K562 (cell line): ENCODE results near the gene TSHZ1. TPM values are rescaled to one million over a fixed set of nuclear protein-coding genes. Genes with fewer than 3 reads are reported as not detected.

Experiments
- ATAC-seq: fragments of 200-7000 bp; cut with Tn5 transposase; 3 replicates; pipeline ENCODE4 v1.9.1; 2020; ENCODE audit warnings: moderate library complexity
- BruUV-seq: library from RNA; stranded (reverse); fragments of 400-500 nt; replicated peaks from 2 replicates; lab custom pipeline; 2021; lab: Mats Ljungman, UMichigan
- CTCF ChIA-PET: fragments of 300-600 bp; formaldehyde crosslinking; extraction: SDS; loops from one replicate; lab custom pipeline; 2021; ENCODE audit warnings: low intra/inter-chr PET ratio; lab: Yijun Ruan, JAX
- POLR2A ChIA-PET: fragments of 300-600, 350-650 bp; sonication (Branson Sonifier 250); formaldehyde crosslinking; extraction: SDS; loops from one replicate; lab custom pipeline; 2021; ENCODE audit warnings: antibody characterized with exemption, inconsistent platforms; lab: Yijun Ruan, JAX
- DNase-seq, 4 experiments: peaks; one replicate each; pipeline versions ENCODE4 v3.0.0 to v3.0.0-alpha.2; 2011 to 2018; ENCODE audit warnings: low spot score in 3 of 4, mixed read lengths in 3 of 4; ENCODE audit errors: extremely low read depth in 1 of 4
- FAIRE-seq: peaks from 2 replicates; lab custom pipeline; 2011; peaks lifted over from hg19 to GRCh38; lab: Jason Lieb, UNC
- H2AFZ ChIP-seq: 2 replicates; pipeline ENCODE4 v1.6.0; 2011; ENCODE audit warnings: low read depth, low read length, control low read depth, inconsistent platforms
- H3K27ac ChIP-seq: fragments of 200-600 bp; 3 replicates; pipeline ENCODE4 v1.8.0; 2011; ENCODE audit warnings: low read depth, mild to moderate bottlenecking, control low read depth, inconsistent platforms, low read length, moderate library complexity, mixed read lengths; ENCODE audit errors: extremely low read depth
- H3K27me3 ChIP-seq, 2 experiments: fragments of 300-600 bp in 1 of 2; 2 replicates in 1 of 2; 3 replicates in 1 of 2; pipeline versions ENCODE4 v1.6.0 to v1.8.0; 2011; ENCODE audit warnings: inconsistent platforms in 2 of 2, low read length in 2 of 2, mild to moderate bottlenecking in 1 of 2, mixed read lengths in 1 of 2, moderate library complexity in 1 of 2; ENCODE audit not compliant: control insufficient read depth in 2 of 2, insufficient read depth in 2 of 2
- H3K36me3 ChIP-seq: fragments of 300-600 bp; 3 replicates; pipeline ENCODE4 v1.8.0; 2011; ENCODE audit warnings: mild to moderate bottlenecking, low read length, inconsistent platforms; ENCODE audit not compliant: control insufficient read depth, insufficient read depth
- H3K4me1 ChIP-seq, 2 experiments: fragments of 200-600 bp in 1 of 2; replicated peaks in 1 of 2; 2 replicates in 1 of 2; 3 replicates in 1 of 2; pipeline versions ENCODE4 v1.5.1 to v1.8.0; 2011; ENCODE audit warnings: inconsistent platforms in 2 of 2, low read length in 2 of 2, mild to moderate bottlenecking in 1 of 2, mixed read lengths in 1 of 2, moderate library complexity in 1 of 2; ENCODE audit not compliant: control insufficient read depth in 2 of 2, insufficient read depth in 2 of 2
- H3K4me2 ChIP-seq: 2 replicates; pipeline ENCODE4 v1.6.1; 2011; ENCODE audit warnings: low read length, control low read depth, inconsistent platforms, mixed read lengths; ENCODE audit not compliant: insufficient read depth
- H3K4me3 ChIP-seq: fragments of 200-600 bp; sonication (generic), shearing (Covaris generic); 2 replicates; pipeline ENCODE4 v1.5.1; 2016; ENCODE audit warnings: control low read depth, inconsistent platforms
- H3K79me2 ChIP-seq: fragments of 200-600 bp; 3 replicates; pipeline ENCODE4 v1.8.0; 2011; ENCODE audit warnings: low read length, inconsistent platforms; ENCODE audit not compliant: control insufficient read depth, insufficient read depth
- H3K9ac ChIP-seq, 2 experiments: 2 replicates each; pipeline versions ENCODE4 v1.6.0 to v1.6.1; 2011; ENCODE audit warnings: low read depth in 2 of 2, low read length in 2 of 2, control low read depth in 1 of 2, inconsistent platforms in 1 of 2, mild to moderate bottlenecking in 1 of 2, mixed read lengths in 1 of 2; ENCODE audit not compliant: insufficient read depth in 1 of 2
- H3K9me1 ChIP-seq: one replicate; pipeline ENCODE4 v1.6.0; 2011; ENCODE audit warnings: inconsistent platforms, mild to moderate bottlenecking, low read length, moderate library complexity; ENCODE audit not compliant: control insufficient read depth, insufficient read depth
- H3K9me3 ChIP-seq: replicated peaks from 2 replicates; pipeline ENCODE4 v1.5.1; 2011; ENCODE audit warnings: low read depth, low read length, inconsistent platforms; ENCODE audit not compliant: control insufficient read depth, insufficient read depth
- H4K20me1 ChIP-seq: replicated peaks from 2 replicates; pipeline ENCODE4 v1.6.1; 2011; ENCODE audit warnings: low read length, inconsistent platforms, mixed read lengths; ENCODE audit not compliant: control insufficient read depth, insufficient read depth
- CBX5 ChIP-seq: IDR thresholded peaks from 2 replicates; pipeline ENCODE4 v1.6.1; 2014; ENCODE audit warnings: low read depth, borderline replicate concordance
- NFRKB ChIP-seq: fragments of 450-650 bp; IDR thresholded peaks from 2 replicates; pipeline ENCODE4 v1.6.1; 2016; ENCODE audit warnings: low read depth
- RBFOX2 ChIP-seq: fragments of 200-400 bp; formaldehyde crosslinking; IDR thresholded peaks from 2 replicates; pipeline ENCODE4 v1.6.1; 2017; ENCODE audit warnings: low read depth, mild to moderate bottlenecking, low read length, moderate library complexity
- TSHZ1 ChIP-seq: fragments of 250-450 bp; sonication (Bioruptor Pico); IDR thresholded peaks from 2 replicates; pipeline ENCODE4 v1.4.0; 2020; ENCODE audit warnings: mild to moderate bottlenecking, moderate library complexity
- ZBTB8A ChIP-seq: fragments of 450-650 bp; IDR thresholded peaks from 2 replicates; pipeline ENCODE4 v1.6.1; 2018; ENCODE audit warnings: mild to moderate bottlenecking, moderate library complexity; ENCODE audit not compliant: partially characterized antibody
- WGBS: fragments of 100-300 bp; shearing (Covaris generic); methylation state at CpG from one replicate; pipeline ENCODE4 v1.1.6; 2016; ENCODE audit warnings: low coverage, mixed read lengths; ENCODE audit not compliant: insufficient coverage; ENCODE audit errors: missing lambda C conversion rate; 5-methylcytosine and 5-hydroxymethylcytosine counted together
- in situ Hi-C: fragments of 300-500 bp; cut with MboI; formaldehyde crosslinking; loops from 4 replicates; pipeline ENCODE4 v1.15.0; 2018; ENCODE audit warnings: inconsistent platforms, mixed read lengths
- intact Hi-C: fragments of 100-400 bp; cut with micrococcal nuclease; formaldehyde crosslinking; loops from 2 replicates; pipeline ENCODE4 v1.14.2; 2022
- polyA plus RNA-seq, 8 experiments: library from polyadenylated mRNA; depleted of rRNA in 4 of 8; stranded (reverse) in 5 of 8; unstranded in 3 of 8; fragments of >200 nt; fragmentation: Nextera tagmentation in 2 of 8; fragmentation: Illumina TruSeq in 1 of 8; extraction: Ambion mirVana in 2 of 8; extraction: Trizol in 1 of 8; gene quantifications; 2 replicates each; pipeline versions ENCODE4 v1.2.1 to v1.2.3, GENCODE V29; 2011 to 2014; ENCODE audit warnings: inconsistent platforms in 1 of 8, missing spikeins in 1 of 8
- total RNA-seq, 7 experiments: library from RNA; depleted of rRNA in 6 of 7; stranded (reverse); fragments of >200 nt in 6 of 7; fragmentation: Illumina TruSeq in 2 of 7; extraction: Trizol in 2 of 7; gene quantifications; 2 replicates each; pipeline versions ENCODE4 v1.2.1 to v1.2.3, GENCODE V29; 2011 to 2021; ENCODE audit warnings: low replicate concordance in 1 of 7

TSHZ1 gene
- total and polyA plus RNA-seq, 9 of the 15 experiments (the other 6 are each of a cell fraction or from before 2014, with no cell fraction given), result 1.1 to 7.2 (median 2.7) TPM

DNA sequence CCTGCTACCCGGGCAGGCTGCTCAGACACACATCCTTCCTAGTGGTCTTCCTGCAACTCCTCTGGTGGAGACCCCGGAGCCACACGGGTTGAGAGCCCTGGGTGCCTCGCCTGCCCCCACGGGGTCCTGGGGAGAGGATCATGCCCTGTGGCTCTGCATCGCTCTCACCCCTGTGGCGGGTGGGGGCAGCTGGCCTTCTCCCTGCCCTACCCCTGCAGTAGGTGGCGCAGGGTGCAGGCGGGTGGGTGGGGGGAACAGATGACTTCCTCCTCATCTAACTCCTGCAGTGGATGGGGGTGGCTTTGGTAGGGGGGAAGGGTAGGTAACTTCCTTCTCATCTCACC, 38.5 kb downstream of the TSHZ1 start:
- Histone ChIP-seq H3K36me3 (no peaks in the 10 kb centered on the region), H3K27ac (no peak overlapping the region), H3K27me3 (no peaks in the 10 kb centered on the region), H3K79me2 (no peaks in the 10 kb centered on the region; the same call in 2 of the 3 replicates), H3K4me3 (no peak overlapping the region), H3K4me1 (peaks cover 0 to 11% of the 10 kb centered on the region in 2 experiments; a peak in 3 of 5 replicates), H2AFZ (no peak overlapping the region), H3K4me2 (no peak overlapping the region), H3K9me1 (no peaks in the 10 kb centered on the region), H3K9me3 (no peaks in the 10 kb centered on the region), H3K9ac (no peak overlapping the region), H4K20me1 (no peaks in the 10 kb centered on the region; the same call in 1 of the 2 replicates)
- CTCF ChIA-PET, result no interaction called here
- no peak for TF ChIP-seq RBFOX2
- TF ChIP-seq CBX5, result no peak
- TF ChIP-seq TSHZ1 (CRISPR knock-in tag), result no peak
- TF ChIP-seq NFRKB, result no peak
- no peak for TF ChIP-seq ZBTB8A
- in situ Hi-C loops, result no loop called here
- no peak for ATAC-seq
- no peak for DNase-seq
- no TSS peak for BruUV-seq
- POLR2A ChIA-PET, result no interaction called here
- no peak for FAIRE-seq
- WGBS, result 94% methylated on average over 4 of the region's 9 CpGs
- intact Hi-C loops, result no loop called here
